ENCODE data around the gene ARFRP1. TPM values are rescaled to one million over a fixed set of nuclear protein-coding genes. Genes with fewer than 3 reads are reported as not detected.
A peak's percentile ranks its signal among the peaks of the same experiment; 100 is the strongest.

The ARFRP1 gene
- total and polyA plus RNA-seq, 4 donors: 29.8 to 56.0 (median 47.4) TPM

GRCh38 chr20:63694584-63695423, 13.0 kb downstream of the ARFRP1 start:
- peaks cover 0 to 36% (median 0%) of the 10 kb centered on the region in 5 donors for H3K4me1 ChIP-seq (ENCODE audit: control insufficient read depth in 5 of 5, insufficient read depth in 5 of 5, low read length in 5 of 5)
- no peak overlapping the region for H3K9ac ChIP-seq (ENCODE audit: insufficient read depth in 1 of 2, low read length in 2 of 2)
- no peaks in the 10 kb centered on the region for H3K27me3 ChIP-seq (ENCODE audit: control insufficient read depth in 3 of 3, insufficient read depth in 3 of 3, low read length in 2 of 3)
- no peak overlapping the region for H3K4me3 ChIP-seq
- DNase-seq (no peak), ATAC-seq (ENCODE audit: insufficient read depth, low FRiP score) (no peak)
- no peak overlapping the region for H3K27ac ChIP-seq (ENCODE audit: low read depth in 1 of 2, low read length in 1 of 2)
- no peaks in the 10 kb centered on the region for H3K9me3 ChIP-seq (ENCODE audit: control insufficient read depth in 4 of 4, insufficient read depth in 3 of 4, low read length in 3 of 4)
- 95% methylated on average over 37 of the region's 37 CpGs for WGBS, 2 donors
- H3K36me3 ChIP-seq (ENCODE audit: control insufficient read depth in 4 of 4, insufficient read depth in 4 of 4, low read length in 4 of 4): peaks cover 0 to 32% (median 5%) of the 10 kb centered on the region in 4 donors
- TF ChIP-seq CTCF (IDR thresholded peaks at IDR 0.05; ENCODE audit: control extremely low read depth, extremely low read depth): no peak

DNA sequence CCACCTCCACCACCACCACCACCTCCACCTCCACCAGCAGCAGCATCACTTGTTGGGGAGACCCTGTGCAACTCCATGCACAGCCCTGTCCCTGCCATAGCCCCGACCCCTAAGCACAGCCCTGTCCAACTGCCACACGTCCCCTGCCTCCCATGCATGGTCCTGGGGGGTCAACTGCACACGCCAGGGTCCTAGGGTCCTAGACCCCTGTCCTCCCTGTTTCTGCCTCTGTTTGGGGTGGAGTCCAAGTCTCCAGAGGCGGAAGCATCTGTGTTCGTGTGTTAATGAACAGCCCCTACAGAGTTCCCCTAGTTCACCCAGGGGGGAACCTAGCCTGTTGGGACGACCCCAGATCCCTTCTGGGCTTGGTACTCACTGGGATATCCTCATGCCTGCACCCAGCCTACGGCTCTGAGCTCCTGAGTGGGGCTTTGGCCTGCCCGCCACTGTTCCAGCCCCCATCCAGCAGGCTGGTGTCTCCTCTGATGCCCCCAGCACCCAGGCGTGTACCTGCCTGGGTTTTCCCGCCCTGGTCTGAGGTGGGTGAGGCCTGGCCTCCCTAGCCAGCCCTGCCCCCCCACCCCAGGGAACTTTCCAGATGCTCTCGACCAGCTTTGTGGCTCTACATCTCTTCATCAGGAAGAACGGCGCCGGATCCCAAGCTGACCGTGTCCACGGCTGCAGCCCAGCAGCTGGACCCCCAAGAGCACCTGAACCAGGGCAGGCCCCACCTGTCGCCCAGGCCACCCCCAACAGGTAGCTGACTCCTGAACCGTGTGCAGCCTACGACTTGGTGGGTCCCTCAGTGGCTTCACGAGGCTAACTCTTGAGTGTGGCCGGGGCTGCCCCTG, 13.8 kb downstream of the ARFRP1 start:
- peak; percentile 58 to 74 (median 59) for DNase-seq
- H3K9ac ChIP-seq (ENCODE audit: insufficient read depth in 1 of 2, low read length in 2 of 2): no peak overlapping the region
- H3K4me1 ChIP-seq (ENCODE audit: control insufficient read depth in 5 of 5, insufficient read depth in 5 of 5, low read length in 5 of 5): peaks cover 0 to 30% (median 0%) of the 10 kb centered on the region in 5 donors
- H3K4me3 ChIP-seq: no peak overlapping the region
- no peaks in the 10 kb centered on the region for H3K9me3 ChIP-seq (ENCODE audit: control insufficient read depth in 4 of 4, insufficient read depth in 3 of 4, low read length in 3 of 4)
- no peak overlapping the region for H3K27ac ChIP-seq (ENCODE audit: low read depth in 1 of 2, low read length in 1 of 2)
- peaks cover 0 to 30% (median 5%) of the 10 kb centered on the region in 4 donors for H3K36me3 ChIP-seq (ENCODE audit: control insufficient read depth in 4 of 4, insufficient read depth in 4 of 4, low read length in 4 of 4)
- no peaks in the 10 kb centered on the region for H3K27me3 ChIP-seq (ENCODE audit: control insufficient read depth in 3 of 3, insufficient read depth in 3 of 3, low read length in 2 of 3)
- ATAC-seq (ENCODE audit: insufficient read depth, low FRiP score): no peak
- 90 to 96% methylated on average over 20 to 21 of the region's 21 CpGs for WGBS, 2 donors
- no peak for TF ChIP-seq CTCF (IDR thresholded peaks at IDR 0.05; ENCODE audit: control extremely low read depth, extremely low read depth)

DNA sequence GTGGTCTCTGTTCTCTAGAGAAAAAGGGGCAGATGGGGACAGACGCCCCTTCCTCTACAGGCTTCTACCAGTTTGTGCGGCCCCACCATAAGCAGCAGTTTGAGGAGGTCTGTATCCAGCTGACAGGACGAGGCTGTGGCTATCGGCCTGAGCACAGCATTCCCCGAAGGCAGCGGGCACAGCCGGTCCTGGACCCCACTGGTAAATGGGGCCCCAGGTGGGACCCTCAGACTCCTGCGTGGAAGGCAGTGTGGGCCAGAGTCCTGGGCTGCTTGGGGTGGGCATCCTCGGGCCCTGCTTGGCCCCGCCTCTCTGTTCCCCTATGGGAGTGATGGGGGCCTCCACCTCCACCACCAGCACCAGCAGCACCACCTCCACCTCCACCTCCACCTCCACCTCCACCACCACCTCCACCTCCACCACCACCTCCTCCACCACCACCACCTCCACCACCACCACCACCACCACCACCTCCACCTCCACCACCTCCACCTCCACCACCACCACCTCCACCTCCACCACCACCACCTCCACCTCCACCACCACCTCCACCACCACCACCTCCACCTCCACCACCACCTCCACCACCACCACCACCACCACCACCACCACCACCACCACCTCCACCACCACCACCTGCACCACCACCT, 14.6 kb downstream of the ARFRP1 start:
- Histone ChIP-seq H3K4me3 (no peak overlapping the region), H3K27me3 (ENCODE audit: control insufficient read depth in 3 of 3, insufficient read depth in 3 of 3, low read length in 2 of 3) (no peaks in the 10 kb centered on the region), H3K36me3 (ENCODE audit: control insufficient read depth in 4 of 4, insufficient read depth in 4 of 4, low read length in 4 of 4) (peaks cover 0 to 30% (median 5%) of the 10 kb centered on the region in 4 donors), H3K9ac (ENCODE audit: insufficient read depth in 1 of 2, low read length in 2 of 2) (no peak overlapping the region), H3K4me1 (ENCODE audit: control insufficient read depth in 5 of 5, insufficient read depth in 5 of 5, low read length in 5 of 5) (peaks cover 0 to 36% (median 0%) of the 10 kb centered on the region in 5 donors), H3K27ac (ENCODE audit: low read depth in 1 of 2, low read length in 1 of 2) (peak overlapping the region in 1 of 2 donors; percentile 62), H3K9me3 (ENCODE audit: control insufficient read depth in 4 of 4, insufficient read depth in 3 of 4, low read length in 3 of 4) (no peaks in the 10 kb centered on the region)
- peak; percentile 45 to 62 (median 58) for DNase-seq
- no peak for TF ChIP-seq CTCF (IDR thresholded peaks at IDR 0.05; ENCODE audit: control extremely low read depth, extremely low read depth)
- no peak for ATAC-seq (ENCODE audit: insufficient read depth, low FRiP score)
- 91 to 93% methylated on average over 9 to 10 of the region's 10 CpGs for WGBS, 2 donors

All from lung (tissue), 12 donors.